Ishikawa (cell line): ENCODE data around the gene LAMP2.
A peak's percentile ranks its signal among the peaks of the same experiment; 100 is the strongest.

Experiments
- CEBPB ChIP-seq: IDR thresholded peaks from 2 replicates; pipeline ENCODE4 v1.6.1; 2012
- CREB1 ChIP-seq: IDR thresholded peaks from 2 replicates; pipeline ENCODE4 v1.6.1; 2012; ENCODE audit warnings: low read depth
- EGR1 ChIP-seq: IDR thresholded peaks from 2 replicates; pipeline ENCODE4 v1.6.1; 2012
- EP300 ChIP-seq: IDR thresholded peaks from 2 replicates; pipeline ENCODE4 v1.6.1; 2012; ENCODE audit warnings: borderline replicate concordance
- FOXM1 ChIP-seq: IDR thresholded peaks from 2 replicates; pipeline ENCODE4 v1.6.1; 2012; ENCODE audit warnings: low read depth, borderline replicate concordance
- NFIC ChIP-seq: IDR thresholded peaks from 2 replicates; pipeline ENCODE4 v1.6.1; 2012
- RAD21 ChIP-seq: IDR thresholded peaks from 2 replicates; pipeline ENCODE4 v1.6.1; 2012; ENCODE audit warnings: low read depth
- TAF1 ChIP-seq: IDR thresholded peaks from 2 replicates; pipeline ENCODE4 v1.6.1; 2012; ENCODE audit warnings: low read depth, mild to moderate bottlenecking
- TCF12 ChIP-seq: IDR thresholded peaks from 2 replicates; pipeline ENCODE4 v1.6.1; 2012; ENCODE audit warnings: low read depth
- TEAD4 ChIP-seq: IDR thresholded peaks from 2 replicates; pipeline ENCODE4 v1.6.1; 2012
- YY1 ChIP-seq: IDR thresholded peaks from 2 replicates; pipeline ENCODE4 v1.6.1; 2012; ENCODE audit warnings: low read depth
- ZBTB7A ChIP-seq: IDR thresholded peaks from 2 replicates; pipeline ENCODE4 v1.6.1; 2012; ENCODE audit warnings: low read depth
- TF ChIP-seq, protein P1 (sequence below): IDR thresholded peaks from 2 replicates; pipeline ENCODE4 v1.6.1; 2012
- TF ChIP-seq, protein P2 (sequence below): IDR thresholded peaks from 2 replicates; pipeline ENCODE4 v1.6.1; 2012
- TF ChIP-seq, protein P3 (sequence below): IDR thresholded peaks from 2 replicates; pipeline ENCODE4 v1.6.1; 2012; ENCODE audit warnings: low read depth, mild to moderate bottlenecking

LAMP2 gene

DNA sequence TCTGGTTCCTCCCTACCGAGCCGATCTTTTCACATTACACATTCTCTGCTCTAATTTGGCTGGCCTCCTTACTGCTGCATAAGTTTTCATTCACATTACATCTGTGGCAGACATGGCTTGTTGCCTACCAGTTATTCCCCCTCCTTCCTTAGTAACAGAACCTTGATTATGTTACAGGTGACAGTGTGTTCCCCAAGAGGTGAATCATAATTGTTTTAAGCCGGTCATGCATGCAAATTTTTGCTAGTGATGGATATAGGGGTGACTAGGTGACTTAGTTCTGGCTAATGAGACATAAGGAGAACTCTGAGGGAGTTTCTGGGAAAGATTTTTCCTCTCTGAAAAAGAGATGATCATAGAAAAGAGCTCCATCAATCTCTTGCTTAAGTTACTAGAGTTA, 8.4 kb upstream of the LAMP2 start:
- TF ChIP-seq, protein P1, sequence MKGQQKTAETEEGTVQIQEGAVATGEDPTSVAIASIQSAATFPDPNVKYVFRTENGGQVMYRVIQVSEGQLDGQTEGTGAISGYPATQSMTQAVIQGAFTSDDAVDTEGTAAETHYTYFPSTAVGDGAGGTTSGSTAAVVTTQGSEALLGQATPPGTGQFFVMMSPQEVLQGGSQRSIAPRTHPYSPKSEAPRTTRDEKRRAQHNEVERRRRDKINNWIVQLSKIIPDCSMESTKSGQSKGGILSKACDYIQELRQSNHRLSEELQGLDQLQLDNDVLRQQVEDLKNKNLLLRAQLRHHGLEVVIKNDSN = no peak
- TF ChIP-seq CEBPB (no peak), FOXM1 (no peak), RAD21 (no peak), TAF1 (no peak), EGR1 (no peak), CREB1 (no peak), ZBTB7A (no peak), YY1 (no peak)
- TF ChIP-seq, protein P2, sequence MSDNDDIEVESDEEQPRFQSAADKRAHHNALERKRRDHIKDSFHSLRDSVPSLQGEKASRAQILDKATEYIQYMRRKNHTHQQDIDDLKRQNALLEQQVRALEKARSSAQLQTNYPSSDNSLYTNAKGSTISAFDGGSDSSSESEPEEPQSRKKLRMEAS = no peak
- TF ChIP-seq, protein P3, sequence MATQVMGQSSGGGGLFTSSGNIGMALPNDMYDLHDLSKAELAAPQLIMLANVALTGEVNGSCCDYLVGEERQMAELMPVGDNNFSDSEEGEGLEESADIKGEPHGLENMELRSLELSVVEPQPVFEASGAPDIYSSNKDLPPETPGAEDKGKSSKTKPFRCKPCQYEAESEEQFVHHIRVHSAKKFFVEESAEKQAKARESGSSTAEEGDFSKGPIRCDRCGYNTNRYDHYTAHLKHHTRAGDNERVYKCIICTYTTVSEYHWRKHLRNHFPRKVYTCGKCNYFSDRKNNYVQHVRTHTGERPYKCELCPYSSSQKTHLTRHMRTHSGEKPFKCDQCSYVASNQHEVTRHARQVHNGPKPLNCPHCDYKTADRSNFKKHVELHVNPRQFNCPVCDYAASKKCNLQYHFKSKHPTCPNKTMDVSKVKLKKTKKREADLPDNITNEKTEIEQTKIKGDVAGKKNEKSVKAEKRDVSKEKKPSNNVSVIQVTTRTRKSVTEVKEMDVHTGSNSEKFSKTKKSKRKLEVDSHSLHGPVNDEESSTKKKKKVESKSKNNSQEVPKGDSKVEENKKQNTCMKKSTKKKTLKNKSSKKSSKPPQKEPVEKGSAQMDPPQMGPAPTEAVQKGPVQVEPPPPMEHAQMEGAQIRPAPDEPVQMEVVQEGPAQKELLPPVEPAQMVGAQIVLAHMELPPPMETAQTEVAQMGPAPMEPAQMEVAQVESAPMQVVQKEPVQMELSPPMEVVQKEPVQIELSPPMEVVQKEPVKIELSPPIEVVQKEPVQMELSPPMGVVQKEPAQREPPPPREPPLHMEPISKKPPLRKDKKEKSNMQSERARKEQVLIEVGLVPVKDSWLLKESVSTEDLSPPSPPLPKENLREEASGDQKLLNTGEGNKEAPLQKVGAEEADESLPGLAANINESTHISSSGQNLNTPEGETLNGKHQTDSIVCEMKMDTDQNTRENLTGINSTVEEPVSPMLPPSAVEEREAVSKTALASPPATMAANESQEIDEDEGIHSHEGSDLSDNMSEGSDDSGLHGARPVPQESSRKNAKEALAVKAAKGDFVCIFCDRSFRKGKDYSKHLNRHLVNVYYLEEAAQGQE = no peak

DNA sequence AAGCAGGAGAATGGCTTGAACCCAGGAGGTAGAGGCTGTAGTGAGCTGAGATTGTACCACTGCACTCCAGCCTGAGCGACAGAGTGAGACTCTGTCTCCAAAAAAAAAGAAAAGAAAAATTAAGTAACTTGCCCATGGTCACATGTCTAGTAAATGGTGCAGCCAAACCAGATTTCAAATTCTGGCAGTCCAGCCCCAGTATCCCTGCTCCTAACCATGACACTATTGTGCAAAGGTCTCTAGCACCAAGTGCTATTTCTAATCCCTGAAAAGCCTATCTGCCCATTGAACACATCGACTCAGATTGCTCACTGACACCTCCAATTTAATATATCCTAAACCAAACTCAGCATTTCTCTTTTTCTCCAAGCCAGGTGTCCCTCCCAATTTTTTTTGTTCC, 7.6 kb upstream of the LAMP2 start:
- TF ChIP-seq ZBTB7A = no peak
- no peak for TF ChIP-seq EP300
- no peak for TF ChIP-seq CREB1
- TF ChIP-seq, protein P1 = no peak
- TF ChIP-seq TAF1 = no peak
- no peak for TF ChIP-seq TCF12

DNA sequence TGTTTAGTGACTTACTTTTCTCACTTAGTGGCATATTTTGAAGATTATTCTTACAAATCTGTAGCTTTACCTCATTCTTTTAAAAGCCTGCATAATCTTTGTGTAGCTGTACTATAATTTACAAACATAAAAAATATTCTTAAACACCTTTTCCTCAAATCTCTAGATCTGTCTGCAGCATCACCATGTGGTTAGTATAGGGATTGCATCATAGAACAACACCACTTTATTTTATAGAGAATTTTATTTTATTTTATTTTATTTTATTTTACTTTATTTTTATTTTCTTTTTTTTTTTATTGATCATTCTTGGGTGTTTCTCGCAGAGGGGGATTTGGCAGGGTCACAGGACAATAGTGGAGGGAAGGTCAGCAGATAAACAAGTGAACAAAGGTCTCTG, 6.4 kb upstream of the LAMP2 start:
- TF ChIP-seq RAD21 (peak; percentile 51), CEBPB (0 out of 2 replicates have a peak, but pooled peaks have one; percentile 5)

DNA sequence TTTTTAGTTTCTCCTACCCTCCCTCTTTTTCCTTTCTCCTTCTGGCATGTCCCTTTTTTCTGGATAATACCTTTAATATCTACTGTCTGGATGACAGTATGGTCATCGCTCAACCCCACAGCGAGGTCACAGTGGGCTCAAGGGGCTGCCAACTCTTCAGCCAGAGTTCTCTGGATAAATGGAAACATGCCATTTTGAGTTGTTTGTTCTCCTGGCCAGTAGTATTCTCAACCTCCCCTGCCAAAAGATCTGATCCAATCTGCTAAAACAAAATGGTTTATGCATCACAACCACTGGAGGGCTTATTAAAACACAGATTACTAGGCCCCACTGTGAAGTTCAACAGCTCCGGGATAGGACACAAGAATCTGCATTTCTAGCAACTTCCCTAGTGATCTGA, 5.0 kb upstream of the LAMP2 start:
- TF ChIP-seq TAF1 (no peak), TEAD4 (no peak), CEBPB (no peak), FOXM1 (no peak)
- TF ChIP-seq, protein P2 = no peak
- TF ChIP-seq, protein P1 = no peak

DNA sequence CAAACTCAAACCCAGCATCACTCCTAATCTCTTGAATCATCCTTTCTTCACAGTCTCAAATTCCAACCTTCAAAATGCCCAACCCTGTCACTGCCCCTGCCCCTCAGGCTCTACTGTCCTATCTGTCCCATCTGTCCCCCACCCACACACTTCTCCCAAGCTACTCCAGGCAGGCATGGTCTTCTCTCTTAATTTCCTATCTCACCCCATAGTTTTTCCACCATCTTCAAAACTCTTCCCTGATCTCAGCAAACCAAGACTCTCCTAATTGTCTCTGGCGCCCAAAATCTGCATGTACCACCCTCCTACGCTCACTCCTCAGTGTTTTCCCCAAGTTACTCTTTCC, 644 bp downstream of the LAMP2 start:
- TF ChIP-seq EGR1 = no peak
- no peak for TF ChIP-seq YY1
- TF ChIP-seq, protein P2 = no peak
- TF ChIP-seq EP300 = no peak
- TF ChIP-seq, protein P3 = no peak
- no peak for TF ChIP-seq NFIC
- TF ChIP-seq CREB1 = no peak
- no peak for TF ChIP-seq ZBTB7A
- TF ChIP-seq, protein P1 = no peak
- TF ChIP-seq TAF1 = no peak
- no peak for TF ChIP-seq RAD21
- no peak for TF ChIP-seq FOXM1
- TF ChIP-seq TCF12 = no peak
- TF ChIP-seq TEAD4 = no peak
- no peak for TF ChIP-seq CEBPB

DNA sequence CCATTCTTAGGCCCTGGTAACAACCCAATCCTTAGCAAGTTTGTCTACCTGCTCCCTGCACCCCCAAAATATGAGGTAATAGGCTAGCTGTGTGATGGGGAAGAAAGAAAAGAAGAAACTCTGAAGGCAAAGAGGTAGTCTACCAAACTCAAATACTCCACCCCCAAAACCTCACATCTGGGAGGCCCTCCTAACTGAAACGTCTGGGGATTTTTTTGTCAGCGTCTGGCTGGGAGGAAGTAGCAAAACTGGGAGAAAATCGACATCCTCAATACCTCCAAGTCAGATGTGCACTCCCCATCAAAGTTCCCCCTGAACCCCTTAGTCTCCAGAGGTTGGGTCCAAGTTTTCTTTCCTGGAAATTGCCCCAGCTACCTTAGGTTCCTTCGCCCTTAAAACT, 1.0 kb downstream of the LAMP2 start:
- no peak for TF ChIP-seq ZBTB7A
- TF ChIP-seq, protein P1 = no peak
- no peak for TF ChIP-seq TCF12
- no peak for TF ChIP-seq EP300
- no peak for TF ChIP-seq CEBPB
- TF ChIP-seq TAF1 = no peak
- TF ChIP-seq, protein P3 = no peak
- TF ChIP-seq, protein P2 = no peak
- TF ChIP-seq TEAD4 = no peak
- TF ChIP-seq CREB1 = no peak
- no peak for TF ChIP-seq NFIC
- no peak for TF ChIP-seq YY1
- TF ChIP-seq RAD21 = no peak
- no peak for TF ChIP-seq FOXM1
- TF ChIP-seq EGR1 = no peak
